GM21390 (cell line): Measurements from ENCODE around the gene LRP5.
"Not testable (repeated sequence)": the region's sequence is repeated elsewhere in the genome, so short reads cannot be mapped to it uniquely, and the experiment has no call there.

Experiments used
- ATAC-seq: cut with Tn5 transposase; IDR thresholded peaks from one replicate; pipeline ENCODE4 v1.9.1; 2021; ENCODE audit not compliant: unreplicated experiment

LRP5 gene

GRCh38 chr11:68328374-68329091, 16.1 kb downstream of the LRP5 start:
- ATAC-seq = no peak

- no peak for ATAC-seq
Measured at GRCh38 chr11:68329536-68329935, 17.1 kb downstream of the LRP5 start.

- ATAC-seq = no peak
Measured at GRCh38 chr11:68329978-68330699, 17.7 kb downstream of the LRP5 start.

DNA sequence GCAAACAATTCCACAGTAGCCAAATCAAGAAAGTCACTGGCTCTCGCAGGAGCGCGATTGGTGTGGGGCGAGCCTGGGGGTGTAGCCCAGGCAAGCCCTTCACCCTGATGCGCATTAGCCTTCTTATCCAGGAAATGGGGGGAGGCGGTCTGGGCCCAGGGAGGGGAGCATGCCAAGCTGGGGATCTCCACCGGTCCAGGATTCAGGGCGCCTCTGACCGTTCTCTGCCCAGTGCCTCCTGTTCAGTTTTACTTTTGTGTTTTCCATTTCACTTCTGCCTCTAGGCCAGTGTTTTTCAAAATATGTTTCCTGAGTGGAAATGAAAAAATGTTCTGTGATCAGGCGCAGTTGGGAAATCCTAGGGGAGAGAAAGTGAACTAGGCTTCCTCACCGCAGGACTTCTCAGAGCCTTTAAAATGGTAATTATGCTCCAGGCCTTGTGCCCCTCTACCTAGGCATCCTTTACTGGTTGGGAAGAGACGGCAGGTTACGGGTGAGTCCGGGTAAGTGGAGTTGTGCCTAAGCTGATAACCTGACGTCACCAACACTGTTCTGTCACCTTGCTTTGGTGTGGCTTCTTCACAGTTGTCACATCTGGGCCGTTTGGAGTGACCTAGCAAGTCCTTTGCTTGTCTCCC, 18.4 kb downstream of the LRP5 start:
- no peak for ATAC-seq

GRCh38 chr11:68331338-68331947, 19.1 kb downstream of the LRP5 start:
- no peak for ATAC-seq

DNA sequence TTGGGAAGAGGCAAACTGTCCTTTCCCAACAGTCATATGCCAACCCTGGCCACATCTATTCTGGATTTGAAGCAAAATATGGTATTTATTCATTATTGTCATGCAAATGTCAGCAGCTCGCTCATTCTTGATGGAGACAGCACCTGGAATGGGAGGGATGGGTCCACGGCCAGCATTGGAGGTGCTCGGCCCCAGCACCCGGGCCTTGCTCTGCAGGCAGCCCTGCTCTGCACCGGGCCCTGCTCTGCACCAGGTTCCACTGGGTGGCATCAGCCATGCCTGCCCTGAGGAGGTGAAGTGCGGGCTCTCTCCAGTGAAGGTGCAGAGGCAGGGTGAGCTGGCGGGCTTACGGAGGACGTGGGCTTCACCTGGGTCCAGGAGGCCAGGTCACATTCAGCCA, 19.8 kb downstream of the LRP5 start:
- ATAC-seq = no peak

DNA sequence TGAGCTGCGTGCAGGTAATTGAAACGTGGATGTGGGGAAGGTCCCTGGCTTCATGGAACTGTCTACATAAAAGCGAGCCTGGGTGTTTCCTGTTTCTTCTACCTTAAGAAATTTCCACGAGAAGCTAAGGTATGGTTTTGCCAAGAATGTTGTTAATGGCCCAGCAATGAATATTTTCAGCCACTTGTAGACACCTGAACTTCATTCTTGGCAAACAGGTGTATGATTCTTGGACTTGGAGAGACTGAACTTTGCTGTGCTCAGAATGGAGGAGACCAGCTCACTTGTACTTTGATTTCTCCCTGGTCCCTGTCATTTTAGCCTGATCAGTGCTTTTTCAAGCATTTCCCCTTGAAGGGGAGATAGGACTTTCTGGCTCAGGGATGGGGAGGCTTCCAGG, 20.8 kb downstream of the LRP5 start:
- ATAC-seq = no peak

DNA sequence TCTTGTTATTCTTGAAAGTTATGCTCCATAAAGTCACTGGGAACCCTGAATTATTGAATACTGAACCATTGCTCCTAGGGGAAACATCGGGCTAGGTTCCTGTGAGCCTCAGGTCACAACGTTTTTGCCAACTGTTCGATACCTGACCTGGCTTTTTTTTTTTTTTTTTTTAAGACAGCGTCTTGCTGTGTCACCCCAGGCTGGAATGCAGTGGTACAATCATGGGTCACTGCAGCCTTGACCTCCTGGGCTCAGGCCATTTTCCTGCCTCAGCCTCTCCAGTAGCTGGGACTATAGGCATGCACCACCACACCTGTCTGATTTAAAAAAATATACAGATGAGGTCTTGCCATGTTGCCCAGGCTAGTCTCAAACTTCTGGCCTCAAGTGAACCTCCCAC, 22.5 kb downstream of the LRP5 start:
- ATAC-seq = no peak

- no peak for ATAC-seq
Measured at GRCh38 chr11:68335683-68336082, 23.3 kb downstream of the LRP5 start.

DNA sequence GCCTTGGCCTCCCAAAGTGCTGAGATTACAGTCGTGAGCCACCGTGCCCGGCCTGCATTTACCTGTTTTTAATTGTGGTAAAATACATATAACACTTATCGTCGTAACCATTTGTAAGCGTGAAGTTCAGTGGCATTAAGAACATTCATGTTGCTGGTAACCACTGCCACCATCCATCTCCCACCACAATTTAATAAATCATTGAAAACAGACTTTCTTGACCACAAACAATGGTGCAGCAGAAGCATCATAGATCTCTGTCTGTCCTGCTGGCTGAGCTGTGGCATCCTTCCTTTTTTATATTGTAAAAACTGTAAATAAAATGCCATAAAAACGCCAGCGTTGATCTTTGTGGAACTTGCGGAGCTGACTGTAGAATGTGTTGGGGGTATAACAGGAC, 24.3 kb downstream of the LRP5 start:
- no peak for ATAC-seq

DNA sequence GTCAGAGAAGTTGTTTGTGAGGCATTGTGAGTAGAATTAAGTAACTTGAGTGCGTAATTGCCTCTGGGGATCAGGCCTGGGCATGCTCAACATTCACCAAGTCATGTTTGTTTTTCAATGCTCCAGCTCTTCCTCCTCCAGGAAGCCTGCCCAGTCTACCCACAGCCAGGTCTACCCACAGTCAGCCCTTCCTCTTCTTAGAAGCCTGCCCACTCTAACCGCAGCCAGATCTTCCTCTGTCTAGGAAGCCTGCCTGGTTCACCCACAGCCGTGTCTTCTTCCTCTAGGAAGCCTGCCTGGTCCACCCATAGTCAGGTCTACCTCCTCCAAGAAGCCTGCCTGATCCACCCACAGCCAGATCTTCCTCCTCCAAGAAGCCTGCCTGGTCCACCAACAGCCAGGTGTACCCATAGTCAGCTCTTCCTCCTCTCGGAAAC, 25.0 kb downstream of the LRP5 start:
- no peak for ATAC-seq

- no peak for ATAC-seq
Measured at GRCh38 chr11:68338051-68338780, 25.8 kb downstream of the LRP5 start.

DNA sequence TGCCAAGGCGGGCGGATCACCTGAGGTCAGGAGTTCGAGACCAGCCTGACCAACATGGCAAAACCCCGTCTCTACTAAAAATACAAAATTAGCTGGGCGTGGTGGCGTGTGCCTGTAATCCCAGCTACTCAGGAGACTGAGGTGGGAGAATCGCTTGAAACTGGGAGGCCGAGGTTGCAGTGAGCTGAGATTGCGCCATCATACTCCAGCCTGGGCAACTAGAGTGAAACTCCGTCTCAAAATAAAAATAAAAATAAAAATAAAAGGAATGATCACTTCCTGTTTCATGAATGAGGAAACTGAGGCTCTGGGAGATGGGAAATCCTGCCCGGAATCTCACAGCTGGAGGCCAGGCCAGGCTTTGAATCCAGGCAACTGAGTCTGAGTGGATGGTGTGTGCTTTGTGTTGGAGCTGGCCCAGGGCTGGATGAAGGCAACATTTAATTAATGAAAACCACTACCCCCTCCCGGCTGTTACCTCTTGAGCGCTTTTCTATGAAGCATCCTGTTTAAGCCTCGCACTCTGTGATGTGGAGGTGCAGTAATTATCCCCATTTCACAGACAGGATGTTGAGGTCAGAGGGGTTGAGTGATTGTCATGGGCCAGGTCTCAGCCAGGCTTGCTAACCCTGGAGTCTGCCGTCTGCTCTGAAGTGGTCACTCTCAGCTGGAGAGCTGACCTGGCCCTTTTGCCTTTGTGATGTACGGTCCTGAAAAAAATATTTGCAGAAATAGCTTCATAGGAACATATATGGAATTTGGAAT, 27.8 kb downstream of the LRP5 start:
- no peak for ATAC-seq

DNA sequence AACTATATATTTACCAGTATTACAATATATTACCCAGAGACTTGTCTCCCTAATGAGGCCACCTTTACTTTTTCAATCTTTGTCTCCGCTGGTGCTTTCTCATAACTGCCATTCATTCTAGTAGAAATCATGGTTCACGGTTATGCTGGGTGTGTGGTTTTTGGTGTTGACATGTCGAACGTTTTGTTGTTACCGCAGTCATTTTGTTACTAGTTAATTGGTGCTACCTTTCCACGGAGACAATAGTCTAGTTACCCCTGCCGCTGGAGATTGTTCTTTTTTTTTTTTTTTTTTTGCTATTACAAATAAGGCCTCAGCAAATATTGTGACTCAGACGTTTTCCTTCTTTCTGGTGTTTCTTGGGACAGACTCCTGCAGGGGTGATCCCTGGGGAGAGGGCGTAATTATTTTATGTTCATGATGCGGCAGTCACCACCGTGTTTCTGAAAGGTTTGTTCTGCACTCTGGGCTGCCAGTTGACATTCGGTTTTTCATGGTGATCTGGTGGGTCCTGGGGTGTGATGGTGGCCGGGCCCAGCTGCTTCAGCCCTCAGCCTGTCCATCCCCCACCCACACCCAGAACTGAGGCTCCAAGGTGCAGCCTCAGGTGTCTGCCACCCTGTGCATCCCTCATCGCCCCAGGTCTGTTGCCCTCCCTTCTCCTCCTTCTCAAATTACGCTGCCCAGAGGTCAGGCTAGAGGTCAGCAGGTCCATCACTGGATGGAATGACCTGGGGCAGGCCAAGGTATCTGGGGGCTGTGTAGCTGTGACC, 28.6 kb downstream of the LRP5 start:
- no peak for ATAC-seq

DNA sequence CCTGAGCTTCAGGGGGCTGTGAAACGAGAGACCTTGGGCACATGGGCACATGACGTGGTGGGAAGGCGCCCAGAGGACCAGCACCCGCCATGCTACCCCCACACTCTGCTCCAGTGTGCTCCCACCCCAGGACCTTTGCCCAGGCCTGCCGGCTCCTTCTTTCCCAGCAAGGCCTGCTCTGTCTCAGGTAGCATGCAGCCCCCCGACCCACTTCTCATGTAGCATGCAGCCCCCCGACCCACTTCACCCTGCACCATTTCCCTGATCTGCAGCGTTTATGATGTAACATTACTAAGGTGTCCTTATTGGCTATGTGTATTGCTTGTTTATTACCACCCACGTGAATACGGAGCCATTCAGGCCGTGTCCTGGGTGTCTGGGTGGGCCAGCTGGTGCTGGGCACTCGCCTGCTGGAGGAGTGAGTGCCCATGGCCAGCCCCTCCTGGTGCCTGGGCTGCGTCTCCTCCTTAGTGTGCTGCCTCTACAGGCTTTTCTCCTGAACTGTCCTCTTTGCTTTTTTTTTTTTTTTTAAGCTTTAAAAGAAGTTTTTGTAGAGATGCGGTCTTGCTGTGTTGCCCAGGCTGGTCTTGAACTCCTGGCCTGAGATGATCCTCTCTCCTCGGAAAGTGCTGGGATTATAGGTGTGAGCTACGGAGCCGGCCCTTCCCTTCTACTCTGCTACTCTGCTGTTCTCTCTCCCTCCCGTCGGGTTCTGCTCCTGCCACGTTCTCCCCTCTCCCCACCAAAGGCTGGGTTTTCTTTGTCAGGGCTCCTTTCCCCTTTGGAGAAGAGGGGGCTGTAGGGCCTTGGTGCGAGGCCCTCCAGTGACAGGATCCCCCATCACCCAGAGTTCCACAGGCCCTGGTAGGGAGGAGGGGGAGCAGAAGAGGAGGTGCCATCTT, 29.4 kb downstream of the LRP5 start:
- ATAC-seq = no peak

- no peak for ATAC-seq
Measured at GRCh38 chr11:68342459-68343158, 30.2 kb downstream of the LRP5 start.

GRCh38 chr11:68343761-68344256, 31.4 kb downstream of the LRP5 start:
- ATAC-seq = no peak

DNA sequence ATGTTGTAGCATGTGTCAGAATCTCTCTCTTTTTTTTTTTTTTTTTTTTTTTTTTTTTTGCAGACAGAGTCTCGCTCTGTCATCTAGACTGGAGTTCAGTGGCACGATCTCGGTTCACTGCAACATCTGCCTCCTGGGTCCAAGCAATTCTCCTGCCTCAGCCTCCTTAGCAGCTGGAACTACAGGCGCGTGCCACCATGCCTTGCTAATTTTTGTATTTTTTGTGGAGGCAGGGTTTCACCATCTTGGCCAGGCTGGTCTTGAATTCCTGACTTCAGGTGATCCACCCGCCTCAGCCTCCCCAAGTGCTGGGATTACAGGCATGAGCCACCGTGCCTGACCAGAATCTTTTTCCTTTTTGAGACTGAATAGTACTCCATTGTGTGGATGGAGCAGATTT, 32.4 kb downstream of the LRP5 start:
- ATAC-seq = not testable (repeated sequence)
